GM21526 (cell line): ENCODE results near the gene CTNND2.

Source experiments
- ATAC-seq: cut with Tn5 transposase; IDR thresholded peaks from one replicate; pipeline ENCODE4 v1.9.1; 2021; ENCODE audit warnings: moderate library complexity; ENCODE audit not compliant: unreplicated experiment, low FRiP score

CTNND2 gene

DNA sequence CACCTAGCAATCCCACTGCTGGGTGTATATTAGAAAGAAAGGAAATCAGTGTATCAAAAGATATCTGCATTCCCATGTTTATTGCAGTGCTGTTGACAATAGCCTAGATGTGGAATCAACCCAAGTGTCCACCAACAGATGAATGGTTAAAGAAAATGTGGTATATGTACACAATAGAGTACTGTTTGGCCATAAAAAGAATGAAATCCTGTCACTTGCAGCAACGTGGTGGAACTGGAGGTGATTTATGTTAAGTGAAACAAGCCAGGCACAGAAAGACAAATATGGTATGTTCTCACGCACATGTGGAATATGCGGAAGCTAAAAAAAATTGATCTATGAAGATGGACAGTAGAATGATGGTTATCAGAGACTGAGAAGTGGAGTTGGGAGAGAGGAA lies 921.6 kb downstream of the CTNND2 start:
- no peak for ATAC-seq

DNA sequence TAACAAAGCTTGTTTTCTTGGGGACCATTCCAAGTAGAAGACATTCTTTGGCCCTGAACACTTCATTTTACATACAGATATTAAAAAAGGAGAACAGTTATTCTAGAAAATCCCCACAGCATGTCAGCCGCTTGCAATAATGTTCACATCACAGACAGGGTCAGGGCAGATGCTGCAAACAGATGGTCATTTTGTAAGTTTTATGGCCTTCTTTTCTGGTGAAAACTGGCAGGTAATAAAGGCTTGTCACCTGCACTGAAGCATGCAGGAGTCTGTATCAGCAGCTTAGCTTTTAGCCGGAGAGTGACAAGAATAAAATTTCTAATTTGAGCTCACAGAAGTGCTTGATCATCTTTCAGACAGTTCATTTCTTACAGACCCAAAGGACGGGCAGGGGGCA lies 922.3 kb downstream of the CTNND2 start:
- no peak for ATAC-seq

DNA sequence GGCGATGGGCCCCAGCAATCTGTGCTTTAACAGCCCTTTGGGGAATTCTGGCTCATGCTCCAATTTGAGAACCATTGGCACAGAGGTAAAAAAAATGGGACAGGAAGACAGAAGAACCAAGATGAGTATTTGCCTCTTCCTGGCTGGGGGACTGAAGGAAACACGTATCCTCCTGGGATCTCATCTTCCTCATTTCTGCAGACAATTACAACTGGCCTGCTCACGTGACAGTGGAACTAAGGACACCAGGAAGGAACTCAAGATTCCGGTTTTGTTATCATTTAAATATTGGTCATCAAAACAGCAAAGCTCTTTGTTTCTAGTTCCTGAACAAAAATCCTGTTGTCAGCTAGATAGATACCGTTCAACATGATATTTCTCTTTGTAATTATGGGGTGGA lies 927.2 kb downstream of the CTNND2 start:
- no peak for ATAC-seq

DNA sequence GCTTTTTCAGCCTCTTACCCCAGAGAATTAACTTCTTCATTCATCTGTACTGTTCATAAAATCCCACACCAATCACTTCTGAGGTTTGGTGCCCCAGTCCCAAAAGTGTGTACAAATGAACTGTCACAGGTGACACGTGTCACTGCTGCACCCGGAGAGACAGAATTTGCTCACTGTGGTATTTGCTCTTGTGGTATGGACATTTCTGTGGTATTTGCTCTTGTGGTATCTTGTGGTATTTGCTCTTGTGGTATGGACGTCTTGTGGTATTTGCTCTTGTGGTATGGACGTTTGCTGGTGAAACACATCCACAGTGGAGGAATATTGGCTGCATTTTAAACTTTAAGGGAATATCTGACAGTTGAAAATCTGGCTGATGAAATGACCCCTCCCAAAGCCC lies 928.3 kb downstream of the CTNND2 start:
- no peak for ATAC-seq

- ATAC-seq, result no peak
Measured at GRCh38 chr5:10974850-10975249, 929.4 kb downstream of the CTNND2 start.

DNA sequence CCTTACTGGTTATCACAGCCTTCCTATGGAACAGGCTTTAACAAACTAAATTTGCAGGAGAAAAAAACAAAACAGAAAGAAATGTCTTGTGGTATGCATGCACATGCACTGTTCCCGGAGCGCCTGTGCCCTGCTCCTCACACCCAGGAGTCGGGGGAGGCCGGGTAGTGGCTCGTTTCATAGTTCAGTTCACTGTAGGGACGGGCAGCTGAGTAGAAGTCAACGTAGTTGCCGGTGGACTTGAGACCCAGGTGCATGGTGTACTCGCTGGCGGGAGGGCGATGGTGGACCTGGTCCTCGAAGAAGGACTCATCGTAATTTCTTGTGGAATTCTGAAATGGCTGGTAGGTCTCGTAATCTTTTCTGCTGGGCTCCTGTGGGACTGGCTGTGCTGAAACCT lies 930.9 kb downstream of the CTNND2 start:
- ATAC-seq, result no peak

- ATAC-seq, result no peak
Measured at GRCh38 chr5:10969684-10970180, 934.5 kb downstream of the CTNND2 start.

GRCh38 chr5:10964806-10965205 lies 939.4 kb downstream of the CTNND2 start:
- no peak for ATAC-seq

DNA sequence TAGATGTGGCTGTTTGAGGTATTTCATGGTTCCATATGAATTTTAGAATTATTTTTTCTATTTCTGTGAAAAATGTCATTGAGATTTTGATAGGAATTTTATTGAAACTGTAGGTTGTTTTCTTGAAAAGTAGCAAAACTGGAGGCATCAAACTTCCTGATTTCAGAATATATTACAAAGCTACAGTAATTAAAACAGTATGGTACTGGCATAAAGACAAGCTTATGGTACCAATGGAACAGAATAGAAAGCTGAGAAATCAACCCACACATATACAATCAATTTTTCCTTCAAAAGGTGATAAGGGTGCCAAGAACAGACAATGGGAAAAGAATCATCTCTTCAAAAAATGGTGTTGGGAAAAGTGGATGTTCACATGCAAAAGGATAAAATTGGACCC lies 945.5 kb downstream of the CTNND2 start:
- no peak for ATAC-seq

- no peak for ATAC-seq
Measured at GRCh38 chr5:10949856-10950630, 954.2 kb downstream of the CTNND2 start.

GRCh38 chr5:10946050-10946449 lies 958.2 kb downstream of the CTNND2 start:
- no peak for ATAC-seq

- ATAC-seq, result no peak
Measured at GRCh38 chr5:10941900-10942299, 962.3 kb downstream of the CTNND2 start.

DNA sequence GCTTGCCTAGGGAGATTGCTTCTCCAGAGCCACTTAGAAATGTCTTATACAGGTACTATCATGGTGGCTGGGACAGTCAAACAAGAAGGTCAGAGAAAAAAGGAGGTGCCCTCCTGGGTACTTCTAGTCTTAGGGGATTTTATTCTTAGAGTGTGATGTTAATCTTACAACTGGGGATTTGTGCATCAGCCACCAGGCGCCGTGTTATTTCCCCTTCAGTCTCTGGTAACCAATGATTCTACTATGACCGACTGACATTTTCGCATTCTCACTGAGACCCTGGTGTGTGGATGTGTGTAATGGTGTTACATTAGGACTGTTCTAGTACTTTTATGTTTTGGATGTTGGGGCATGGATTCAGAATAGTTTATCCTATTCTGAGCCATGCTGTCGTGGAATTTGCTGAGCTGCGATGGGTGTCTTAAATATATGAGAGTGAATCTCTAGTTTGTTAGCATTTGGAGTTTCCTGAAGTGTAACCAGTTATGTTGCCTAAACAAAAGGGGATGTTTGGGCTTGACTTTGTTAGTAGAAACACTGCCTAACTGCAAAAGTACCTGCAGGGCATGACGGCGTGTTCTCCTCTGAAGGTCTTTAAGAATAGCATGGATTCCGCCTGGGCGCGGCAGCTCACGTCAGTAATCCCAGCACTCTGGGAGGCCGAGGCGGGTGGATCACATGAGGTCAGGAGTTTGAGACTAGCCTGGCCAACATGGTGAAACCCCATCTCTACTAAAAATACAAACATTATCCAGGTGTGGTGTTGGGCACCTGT lies 968.0 kb downstream of the CTNND2 start:
- ATAC-seq, result no peak

DNA sequence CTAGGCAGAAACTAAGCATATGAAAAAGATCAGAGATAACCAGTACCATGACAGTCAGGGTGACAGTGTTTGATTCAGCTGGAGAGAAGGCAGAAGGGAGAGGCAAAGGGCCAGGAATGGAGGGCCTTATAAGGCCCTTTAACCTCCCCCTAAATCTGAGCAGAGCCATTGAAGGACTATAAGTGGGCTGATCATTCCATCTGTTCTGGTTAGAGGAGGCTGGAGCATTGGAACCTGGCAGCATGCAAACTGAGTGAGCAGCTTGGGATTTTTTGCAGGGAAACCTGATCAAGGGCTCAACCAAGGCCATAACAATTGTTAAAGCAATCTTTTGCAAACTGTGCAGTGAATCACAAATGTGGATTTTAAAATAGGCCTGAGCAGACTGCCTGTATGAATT lies 968.7 kb downstream of the CTNND2 start:
- no peak for ATAC-seq

DNA sequence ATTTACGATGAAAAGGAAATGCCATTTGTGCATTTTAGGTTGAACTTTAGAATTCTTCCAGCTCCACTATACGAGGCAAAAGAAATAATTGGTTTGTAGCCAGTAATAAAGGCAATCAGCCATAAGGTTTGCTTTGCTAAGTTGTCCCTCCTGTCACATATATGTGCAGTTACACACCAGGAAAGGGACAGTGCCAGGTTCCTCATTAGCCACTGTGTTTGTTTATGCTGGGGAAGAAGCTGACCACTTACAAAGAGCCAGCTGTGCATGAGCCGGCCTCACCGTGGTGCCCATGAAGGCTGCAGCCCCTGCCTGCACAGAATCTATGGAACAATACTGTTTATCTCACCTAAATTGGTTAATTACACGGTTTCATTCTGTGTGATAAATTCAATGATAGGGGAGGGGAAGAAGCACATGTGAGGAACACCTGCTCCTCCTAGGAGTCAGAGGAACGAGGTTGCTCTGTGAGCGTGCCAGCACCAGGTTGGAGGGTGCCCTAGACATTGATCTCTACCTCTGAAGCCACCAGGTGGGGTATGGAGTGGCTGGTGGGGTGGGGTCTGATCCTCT lies 969.4 kb downstream of the CTNND2 start:
- ATAC-seq, result no peak

DNA sequence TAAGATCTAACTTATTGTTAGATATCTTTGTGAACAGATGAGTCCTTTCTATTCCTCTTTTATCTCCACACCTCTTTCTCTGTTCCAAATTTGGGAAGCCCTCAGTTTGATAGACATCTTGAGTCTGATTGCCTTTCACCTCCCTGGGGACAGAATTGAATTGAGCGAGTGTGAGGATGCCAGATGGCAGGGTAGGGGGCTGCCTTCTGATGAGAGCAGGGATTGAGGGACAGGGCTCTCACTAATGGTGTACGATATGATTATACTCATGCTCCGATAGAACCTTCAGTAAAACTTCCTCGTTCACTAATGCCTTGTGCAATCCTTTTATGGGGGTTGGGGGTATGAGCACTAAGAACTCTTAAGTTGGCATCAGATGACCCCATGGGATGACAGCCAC lies 971.1 kb downstream of the CTNND2 start:
- no peak for ATAC-seq

DNA sequence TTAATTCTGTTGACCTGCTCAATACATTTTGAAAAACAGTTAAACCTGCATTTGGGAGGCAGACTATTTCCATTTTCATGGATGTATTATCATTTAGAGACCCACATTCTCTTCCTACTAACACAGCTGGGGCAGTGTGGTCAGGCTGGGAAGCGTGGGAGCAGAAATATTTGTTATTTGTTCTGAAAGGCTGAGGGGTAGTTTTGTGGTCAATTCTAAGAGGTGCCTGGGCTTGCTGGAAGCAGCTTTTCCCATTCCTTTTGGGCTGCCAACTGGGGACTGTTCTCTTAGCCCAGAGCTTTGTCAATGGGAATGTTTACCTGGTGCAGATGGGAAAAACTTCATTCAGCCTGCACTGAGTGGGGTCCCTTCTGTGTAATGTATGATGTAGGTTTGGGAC lies 971.8 kb downstream of the CTNND2 start:
- no peak for ATAC-seq

DNA sequence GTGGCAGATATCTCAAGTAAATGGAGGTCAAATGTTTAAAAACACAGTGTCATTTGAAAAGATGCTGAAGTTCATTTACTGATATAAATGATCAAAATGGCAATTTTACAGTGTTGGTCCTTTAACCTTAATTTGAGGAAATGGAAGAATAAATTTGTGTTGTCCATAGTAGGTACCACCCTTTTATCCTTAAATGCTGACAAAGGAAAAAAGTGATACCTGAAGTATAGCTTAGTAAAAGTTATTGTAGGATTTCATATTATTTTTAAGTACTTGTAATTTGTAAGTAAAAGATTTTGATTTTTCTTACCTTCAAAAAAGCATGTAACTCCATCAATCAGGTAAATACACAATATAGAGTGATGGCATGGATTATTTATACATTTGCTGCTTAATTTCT lies 976.6 kb downstream of the CTNND2 start:
- ATAC-seq, result no peak

- no peak for ATAC-seq
Measured at GRCh38 chr5:10923310-10923709, 980.9 kb downstream of the CTNND2 start.
